Mucosa of descending colon (tissue), 3 donors: ENCODE data around the gene PSAP. TPM values are rescaled to one million over a fixed set of nuclear protein-coding genes. Genes with fewer than 3 reads are reported as not detected.

Experiments
- ATAC-seq: fragments of 200-7000 bp; cut with Tn5 transposase; one replicate; pipeline ENCODE4 v1.9.1; 2020; ENCODE audit warnings: mild to moderate bottlenecking, moderate library complexity
- DNase-seq, 3 donors: peaks; one replicate each; pipeline ENCODE4 v3.0.0-alpha.2; 2020
- H3K36me3 ChIP-seq: fragments of 200-600 bp; one replicate; pipeline ENCODE4 v1.8.0; 2021; ENCODE audit warnings: low read depth, mild to moderate bottlenecking
- H3K4me1 ChIP-seq: fragments of 200-600 bp; one replicate; pipeline ENCODE4 v1.8.0; 2021; ENCODE audit warnings: low read depth, mild to moderate bottlenecking
- H3K4me3 ChIP-seq: fragments of 200-600 bp; one replicate; pipeline ENCODE4 v1.8.0; 2021; ENCODE audit warnings: mild to moderate bottlenecking
- H3K9me3 ChIP-seq: fragments of 200-600 bp; one replicate; pipeline ENCODE4 v1.8.0; 2021; ENCODE audit warnings: mild to moderate bottlenecking
- intact Hi-C, 2 donors: fragments of 100-400 bp; cut with DNase I in 1 of 2; cut with micrococcal nuclease in 1 of 2; formaldehyde crosslinking; loops; one replicate each; pipeline versions ENCODE4 v1.11.0 to v1.11.1; 2022; cut with DNase I, micrococcal nuclease
- total RNA-seq, 3 donors: library from RNA; stranded (reverse); fragmentation: NEBNext Ultra II Directional in 2 of 3; extraction: Animal tissue kit (Norgen Biotek cat#: 25700) in 2 of 3; gene quantifications; one replicate each; pipeline versions ENCODE4 v1.2.1 to v1.2.4, GENCODE V29; 2021 to 2023
- TF ChIP-seq, protein P1 (sequence below): fragments of 200-600 bp; IDR thresholded peaks from one replicate; pipeline ENCODE4 v1.8.0; 2022; ENCODE audit warnings: antibody characterized with exemption, mild to moderate bottlenecking
- donor health status: DM: no; HTN: no; CAD: no; lungs with moderate emphysema.
- donor health status: DM: no; HTN: no; CAD: no.
- donor health status: DM: no; HTN: yes; CAD: no.

Gene PSAP
- total RNA-seq, 3 donors from 2014 or later: 561 to 810 (median 653) TPM

- no peak for ATAC-seq
- Histone ChIP-seq H3K36me3 (no peaks in the 10 kb centered on the region), H3K4me1 (peaks cover 24% of the 10 kb centered on the region), H3K9me3 (no peaks in the 10 kb centered on the region), H3K4me3 (no peak overlapping the region)
- no peak for DNase-seq
- TF ChIP-seq, protein P1, sequence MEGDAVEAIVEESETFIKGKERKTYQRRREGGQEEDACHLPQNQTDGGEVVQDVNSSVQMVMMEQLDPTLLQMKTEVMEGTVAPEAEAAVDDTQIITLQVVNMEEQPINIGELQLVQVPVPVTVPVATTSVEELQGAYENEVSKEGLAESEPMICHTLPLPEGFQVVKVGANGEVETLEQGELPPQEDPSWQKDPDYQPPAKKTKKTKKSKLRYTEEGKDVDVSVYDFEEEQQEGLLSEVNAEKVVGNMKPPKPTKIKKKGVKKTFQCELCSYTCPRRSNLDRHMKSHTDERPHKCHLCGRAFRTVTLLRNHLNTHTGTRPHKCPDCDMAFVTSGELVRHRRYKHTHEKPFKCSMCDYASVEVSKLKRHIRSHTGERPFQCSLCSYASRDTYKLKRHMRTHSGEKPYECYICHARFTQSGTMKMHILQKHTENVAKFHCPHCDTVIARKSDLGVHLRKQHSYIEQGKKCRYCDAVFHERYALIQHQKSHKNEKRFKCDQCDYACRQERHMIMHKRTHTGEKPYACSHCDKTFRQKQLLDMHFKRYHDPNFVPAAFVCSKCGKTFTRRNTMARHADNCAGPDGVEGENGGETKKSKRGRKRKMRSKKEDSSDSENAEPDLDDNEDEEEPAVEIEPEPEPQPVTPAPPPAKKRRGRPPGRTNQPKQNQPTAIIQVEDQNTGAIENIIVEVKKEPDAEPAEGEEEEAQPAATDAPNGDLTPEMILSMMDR: no peak
- intact Hi-C loops: no loop called here
These were observed 7.0 kb downstream of the PSAP start for GRCh38 chr10:71844084-71844483.

DNA sequence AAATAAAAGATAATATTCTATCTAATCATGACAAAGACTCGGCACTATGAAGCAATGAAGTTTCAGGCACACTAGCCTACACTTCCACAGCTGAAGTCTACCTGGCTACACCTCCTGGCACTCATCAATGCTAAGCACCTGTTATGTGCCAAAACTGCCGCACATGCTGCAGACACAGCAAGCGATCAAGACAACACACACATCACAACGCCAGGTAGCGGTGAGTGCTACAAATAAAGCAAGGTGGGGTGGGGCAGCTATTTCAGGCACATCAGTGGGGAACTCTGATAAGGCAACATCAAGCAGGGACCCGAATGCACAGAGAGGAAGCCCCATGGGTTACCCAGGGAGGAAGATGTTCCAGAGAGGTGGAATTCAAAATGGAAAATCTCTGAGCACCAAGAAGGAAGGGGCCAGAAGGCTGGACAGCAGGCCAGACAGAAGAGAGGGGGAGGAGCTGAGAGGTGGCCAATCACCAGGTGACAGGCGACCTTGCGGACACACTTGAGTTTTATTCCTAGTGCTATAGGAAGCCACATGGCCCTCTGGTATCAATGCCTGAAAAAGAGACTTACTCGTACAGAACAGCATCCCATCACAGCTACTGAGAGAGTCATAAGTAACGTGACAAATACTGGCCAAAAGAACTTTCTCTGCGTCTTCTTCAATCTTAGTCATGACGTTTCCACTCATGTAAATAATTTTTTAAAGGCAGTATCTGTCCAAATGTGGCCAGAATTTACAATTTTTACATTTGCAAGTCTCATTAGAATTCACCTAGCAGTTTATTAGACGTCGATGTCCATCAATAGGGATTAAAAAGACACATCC, 8.0 kb downstream of the PSAP start:
- Histone ChIP-seq H3K4me3 (no peak overlapping the region), H3K4me1 (peaks cover 30% of the 10 kb centered on the region), H3K9me3 (no peaks in the 10 kb centered on the region)

GRCh38 chr10:71842422-71842821, 8.6 kb downstream of the PSAP start:
- no peak for ATAC-seq
- no peaks in the 10 kb centered on the region for H3K9me3 ChIP-seq
- peaks cover 35% of the 10 kb centered on the region for H3K4me1 ChIP-seq
- no peaks in the 10 kb centered on the region for H3K36me3 ChIP-seq
- DNase-seq: no peak
- intact Hi-C loops: no loop called here
- TF ChIP-seq, protein P1: no peak
- H3K4me3 ChIP-seq: no peak overlapping the region

More for the DNA sequence above, 8.0 kb downstream of the PSAP start:
- TF ChIP-seq, protein P1: no peak
- H3K36me3 ChIP-seq: no peaks in the 10 kb centered on the region
- intact Hi-C loops: no loop called here
- ATAC-seq (no peak), DNase-seq (no peak)

DNA sequence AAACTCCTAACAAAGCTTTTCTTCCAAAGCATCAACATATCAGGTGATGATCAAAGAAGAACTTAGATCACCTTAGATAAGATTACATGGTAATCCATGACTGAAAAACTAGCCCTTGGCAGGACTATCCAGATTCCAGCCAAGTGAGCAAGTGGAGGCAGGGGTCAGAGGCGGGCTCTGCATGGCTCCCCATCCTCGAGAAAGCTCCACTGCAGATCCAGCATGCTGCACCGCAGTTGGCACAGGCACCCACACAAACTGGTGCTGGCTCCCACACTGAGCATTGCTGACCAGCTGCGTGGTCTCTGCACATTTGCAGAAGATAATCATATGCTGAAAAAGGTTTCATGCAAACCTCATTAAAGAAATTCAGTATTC, 10.1 kb downstream of the PSAP start:
- intact Hi-C loops: no loop called here
- TF ChIP-seq, protein P1: no peak
- no peaks in the 10 kb centered on the region for H3K9me3 ChIP-seq
- H3K4me1 ChIP-seq: peaks cover 41% of the 10 kb centered on the region
- H3K36me3 ChIP-seq: no peaks in the 10 kb centered on the region
- H3K4me3 ChIP-seq: no peak overlapping the region
- ATAC-seq (no peak), DNase-seq (no peak)

GRCh38 chr10:71840177-71840957, 10.7 kb downstream of the PSAP start:
- TF ChIP-seq, protein P1: no peak
- Histone ChIP-seq H3K4me1 (peaks cover 42% of the 10 kb centered on the region), H3K9me3 (no peaks in the 10 kb centered on the region), H3K4me3 (no peak overlapping the region), H3K36me3 (no peaks in the 10 kb centered on the region)
- peak; percentile 63 for ATAC-seq
- peak in 2 of 3 donors; percentile 58 to 73 for DNase-seq
- intact Hi-C loops: no loop called here
